SK-N-SH treated with all-trans-retinoic acid at 6 μM for 48 hours (cell line): Measurements from ENCODE around the gene IRX1.

ENCODE experiments used
- ARNTL ChIP-seq: fragments of 450-650 bp; formaldehyde crosslinking; IDR thresholded peaks from 2 replicates; pipeline ENCODE4 v1.5.0; 2020; ENCODE audit warnings: low read depth, mild to moderate bottlenecking, moderate library complexity, borderline replicate concordance
- CREB5 ChIP-seq: fragments of 250-450 bp; sonication (Bioruptor Pico); IDR thresholded peaks from 2 replicates; pipeline ENCODE4 v1.5.1; 2020; ENCODE audit warnings: low read depth, mild to moderate bottlenecking, moderate library complexity
- CSRNP3 ChIP-seq: fragments of 250-450 bp; sonication (Bioruptor Pico); IDR thresholded peaks from 2 replicates; pipeline ENCODE4 v1.5.1; 2021; ENCODE audit warnings: mild to moderate bottlenecking, moderate library complexity
- GLIS3 ChIP-seq: fragments of 250-450 bp; sonication (Bioruptor Pico); IDR thresholded peaks from 2 replicates; pipeline ENCODE4 v1.5.0; 2020; ENCODE audit warnings: mild to moderate bottlenecking, moderate library complexity
- ISL1 ChIP-seq: fragments of 250-450 bp; sonication (Bioruptor Pico); IDR thresholded peaks from 2 replicates; pipeline ENCODE4 v2.1.2; 2022; ENCODE audit warnings: mild to moderate bottlenecking, moderate library complexity
- PATZ1 ChIP-seq: fragments of 250-450 bp; sonication (Bioruptor Pico); IDR thresholded peaks from 2 replicates; pipeline ENCODE4 v1.8.0; 2020; ENCODE audit warnings: mild to moderate bottlenecking, moderate library complexity, borderline replicate concordance
- POU6F1 ChIP-seq: fragments of 250-450 bp; sonication (Bioruptor Pico); IDR thresholded peaks from 2 replicates; pipeline ENCODE4 v1.8.0; 2021; ENCODE audit warnings: low read depth, mild to moderate bottlenecking, moderate library complexity, borderline replicate concordance
- PPARA ChIP-seq: fragments of 250-450 bp; sonication (Bioruptor Pico); IDR thresholded peaks from 2 replicates; pipeline ENCODE4 v1.5.0; 2020; ENCODE audit warnings: mild to moderate bottlenecking, borderline replicate concordance
- RARB ChIP-seq: fragments of 250-450 bp; sonication (Bioruptor Pico); IDR thresholded peaks from 2 replicates; pipeline ENCODE4 v1.8.0; 2021; ENCODE audit warnings: mild to moderate bottlenecking, moderate library complexity
- SNAI2 ChIP-seq: fragments of 250-450 bp; sonication (Bioruptor Pico); IDR thresholded peaks from 2 replicates; pipeline ENCODE4 v1.5.0; 2020; ENCODE audit warnings: mild to moderate bottlenecking, moderate library complexity
- TCF4 ChIP-seq: fragments of 250-450 bp; sonication (Bioruptor Pico); IDR thresholded peaks from 2 replicates; pipeline ENCODE4 v1.8.0; 2021; ENCODE audit warnings: mild to moderate bottlenecking, moderate library complexity, borderline replicate concordance
- TOX ChIP-seq: fragments of 250-450 bp; sonication (Bioruptor Pico); IDR thresholded peaks from 2 replicates; pipeline ENCODE4 v1.8.0; 2021; ENCODE audit warnings: mild to moderate bottlenecking, moderate library complexity, borderline replicate concordance
- ZC3H10 ChIP-seq: fragments of 250-450 bp; sonication (Bioruptor Pico); IDR thresholded peaks from 2 replicates; pipeline ENCODE4 v1.5.1; 2021; ENCODE audit warnings: mild to moderate bottlenecking, moderate library complexity

- TF ChIP-seq RARB (CRISPR knock-in tag): no peak
- TF ChIP-seq ISL1 (CRISPR knock-in tag): no peak
- no peak for TF ChIP-seq SNAI2
- TF ChIP-seq CSRNP3: no peak
- no peak for TF ChIP-seq ZC3H10
- TF ChIP-seq PPARA (CRISPR knock-in tag): no peak
- no peak for TF ChIP-seq ARNTL (CRISPR knock-in tag)
- no peak for TF ChIP-seq PATZ1 (CRISPR knock-in tag)
- no peak for TF ChIP-seq TOX (CRISPR knock-in tag)
- TF ChIP-seq TCF4 (CRISPR knock-in tag): no peak
- TF ChIP-seq POU6F1 (CRISPR knock-in tag): no peak
- TF ChIP-seq GLIS3 (CRISPR knock-in tag): no peak
- TF ChIP-seq CREB5: no peak
These were observed 3.2 kb downstream of the IRX1 start for GRCh38 chr5:3598769-3599211.
